Thyroid gland (tissue), 4 donors: ENCODE results near the gene SCARB1.

Experiments used
- CTCF ChIP-seq, 6 experiments: fragments of 200-600 bp in 3 of 6; fragments of 450-650 bp in 3 of 6; sonication (generic) in 3 of 6; IDR thresholded peaks; one replicate each; pipeline ENCODE4 v1.5.1; 2016 to 2019; ENCODE audit warnings: antibody characterized with exemption in 6 of 6, mild to moderate bottlenecking in 2 of 6, inconsistent platforms in 1 of 6, moderate library complexity in 1 of 6
- POLR2A ChIP-seq, 2 donors: fragments of 450-650 bp; IDR thresholded peaks; one replicate each; pipeline ENCODE4 v1.6.1; 2017; ENCODE audit warnings: antibody characterized with exemption in 2 of 2, mild to moderate bottlenecking in 2 of 2, moderate library complexity in 1 of 2

DNA sequence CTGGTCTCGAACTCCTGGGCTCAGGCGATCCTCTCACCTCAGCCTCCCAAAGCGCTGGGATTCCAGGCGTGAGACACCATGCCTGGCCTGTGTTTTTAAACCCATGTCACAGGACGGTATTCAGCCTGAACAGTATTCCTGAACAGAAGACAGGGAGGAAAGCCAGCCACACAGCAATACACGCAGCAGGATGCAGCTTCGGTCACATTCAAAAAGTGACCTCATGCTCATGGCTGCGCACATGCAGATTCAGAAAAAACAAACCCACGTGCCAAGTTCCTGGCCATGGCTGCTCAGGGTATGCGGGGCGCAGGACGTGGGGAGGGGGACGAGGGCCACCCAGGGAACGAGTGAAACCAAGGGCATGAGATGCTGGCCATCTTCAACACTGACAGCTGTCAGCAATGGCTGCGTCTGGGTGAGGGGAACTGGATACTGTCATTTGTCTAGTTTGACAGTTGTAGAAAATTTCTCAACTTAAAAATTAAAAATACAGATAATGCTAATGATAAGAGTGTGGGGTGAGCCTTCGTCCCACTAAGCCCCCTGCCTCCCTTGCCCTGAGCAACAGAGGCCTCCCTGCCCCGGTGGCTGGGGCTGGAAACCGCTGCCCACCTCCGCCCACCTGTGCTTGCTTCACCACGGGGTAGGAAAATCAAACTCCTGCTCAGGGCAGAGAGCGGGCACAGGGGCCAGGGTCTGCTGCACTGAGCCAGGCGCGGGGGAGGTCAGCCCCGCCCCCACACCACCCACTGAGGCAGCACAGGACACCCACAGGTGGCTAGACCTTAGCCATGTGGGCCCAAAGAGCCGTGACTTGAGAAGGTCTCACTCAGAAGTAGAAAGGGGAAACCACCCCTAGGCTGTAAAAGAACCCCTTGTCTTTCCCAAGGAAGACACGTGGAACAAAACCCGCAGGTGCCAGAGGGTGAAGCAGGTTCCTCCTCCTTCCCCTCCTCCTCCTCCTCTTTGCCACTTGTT lies 84.2 kb downstream of the SCARB1 start:
- TF ChIP-seq CTCF (IDR thresholded peaks at IDR 0.05): no peak
- no peak for TF ChIP-seq POLR2A (IDR thresholded peaks at IDR 0.05)
